GM23338 (cell line): ENCODE measurements around the gene RABEPK. TPM values are rescaled to one million over a fixed set of nuclear protein-coding genes. Genes with fewer than 3 reads are reported as not detected.

Source experiments
- ATAC-seq: fragments of 200-7000 bp; cut with Tn5 transposase; 3 replicates; pipeline ENCODE4 v1.9.1; 2020
- DNase-seq: peaks from one replicate; pipeline ENCODE4 v3.0.0-alpha.2; 2015; ENCODE audit warnings: low spot score
- H2AFZ ChIP-seq: fragments of 200-600 bp; sonication (generic); 2 replicates; pipeline ENCODE4 v1.8.0; 2016; ENCODE audit warnings: antibody characterized with exemption, mild to moderate bottlenecking, moderate library complexity
- H3F3A ChIP-seq: fragments of 200-600 bp; sonication (generic); replicated peaks from 2 replicates; pipeline ENCODE4 v1.8.0; 2017; ENCODE audit warnings: antibody characterized with exemption, mixed run types, low read depth
- H3K27ac ChIP-seq: fragments of 200-600 bp; sonication (generic); 2 replicates; pipeline ENCODE4 v1.6.1; 2016; ENCODE audit warnings: low read depth
- H3K27me3 ChIP-seq: fragments of 200-600 bp; sonication (generic); 2 replicates; pipeline ENCODE4 v1.8.0; 2016; ENCODE audit warnings: mild to moderate bottlenecking, mixed run types, moderate library complexity; ENCODE audit not compliant: insufficient read depth
- H3K36me3 ChIP-seq: fragments of 200-600 bp; sonication (generic); 2 replicates; pipeline ENCODE4 v1.8.0; 2016; ENCODE audit warnings: mild to moderate bottlenecking; ENCODE audit not compliant: insufficient read depth
- H3K4me1 ChIP-seq: fragments of 200-600 bp; sonication (generic); 2 replicates; pipeline ENCODE4 v1.8.0; 2016; ENCODE audit warnings: mild to moderate bottlenecking, moderate library complexity; ENCODE audit not compliant: insufficient read depth
- H3K4me2 ChIP-seq: fragments of 200-600 bp; sonication (generic); 2 replicates; pipeline ENCODE4 v1.7.1; 2017; ENCODE audit warnings: mixed run types
- H3K4me3 ChIP-seq: fragments of 200-600 bp; sonication (generic); 2 replicates; pipeline ENCODE4 v1.6.1; 2016; ENCODE audit warnings: mixed run types
- H3K79me2 ChIP-seq: fragments of 200-600 bp; sonication (generic); replicated peaks from 2 replicates; pipeline ENCODE4 v1.8.0; 2017; ENCODE audit warnings: mild to moderate bottlenecking; ENCODE audit not compliant: insufficient read depth
- H3K9me2 ChIP-seq: fragments of 200-600 bp; sonication (generic); 2 replicates; pipeline ENCODE4 v1.8.0; 2017; ENCODE audit not compliant: insufficient read depth
- H4K20me1 ChIP-seq: fragments of 200-600 bp; sonication (generic); replicated peaks from 2 replicates; pipeline ENCODE4 v1.8.0; 2017; ENCODE audit warnings: mild to moderate bottlenecking; ENCODE audit not compliant: insufficient read depth
- H3K27ac Mint-ChIP-seq: 2 replicates; pipeline ENCODE4 v1.8.0; 2020; ENCODE audit warnings: inconsistent platforms, mild to moderate bottlenecking, moderate library complexity, mixed read lengths
- H3K27me3 Mint-ChIP-seq: 3 replicates; pipeline ENCODE4 v1.8.0; 2022; ENCODE audit warnings: low read depth, mild to moderate bottlenecking, moderate library complexity, mixed read lengths, inconsistent platforms; ENCODE audit not compliant: insufficient read depth, poor library complexity
- H3K36me3 Mint-ChIP-seq: 3 replicates; pipeline ENCODE4 v1.8.0; 2021; ENCODE audit warnings: low read depth, mild to moderate bottlenecking, inconsistent platforms, moderate library complexity, mixed read lengths
- H3K4me1 Mint-ChIP-seq: 3 replicates; pipeline ENCODE4 v1.8.0; 2020; ENCODE audit warnings: mild to moderate bottlenecking, inconsistent platforms, mixed read lengths
- H3K4me3 Mint-ChIP-seq: 3 replicates; pipeline ENCODE4 v1.8.0; 2021; ENCODE audit warnings: moderate library complexity, mild to moderate bottlenecking, inconsistent platforms, mixed read lengths
- H3K9me3 Mint-ChIP-seq: 3 replicates; pipeline ENCODE4 v1.8.0; 2020; ENCODE audit warnings: moderate library complexity, mild to moderate bottlenecking, inconsistent platforms, mixed read lengths
- CREB1 ChIP-seq: fragments of 250-450 bp; sonication (Bioruptor Pico); IDR thresholded peaks from 2 replicates; pipeline ENCODE4 v1.5.0; 2020; ENCODE audit warnings: low read depth, mild to moderate bottlenecking, moderate library complexity
- CTCF ChIP-seq, 2 experiments: fragments of 200-600 bp in 1 of 2; sonication (generic) in 1 of 2; conservative IDR thresholded peaks; 2 replicates each; pipeline versions ENCODE4 v1.5.1 to v1.6.1; 2016 to 2017; ENCODE audit warnings: antibody characterized with exemption in 2 of 2, low read depth in 2 of 2, mild to moderate bottlenecking in 2 of 2, moderate library complexity in 1 of 2
- ETS1 ChIP-seq: IDR thresholded peaks from 2 replicates; pipeline ENCODE4 v1.6.1; 2016; ENCODE audit warnings: antibody characterized with exemption
- EZH2 ChIP-seq: fragments of 200-600 bp; sonication (generic); IDR thresholded peaks from one replicate; pipeline ENCODE4 v1.8.0; 2017; ENCODE audit warnings: antibody characterized with exemption, mild to moderate bottlenecking, low read depth; ENCODE audit not compliant: unreplicated experiment
- EZH2phosphoT487 ChIP-seq: fragments of 200-600 bp; sonication (generic); IDR thresholded peaks from one replicate; pipeline ENCODE4 v1.8.1; 2018; ENCODE audit warnings: antibody characterized with exemption; ENCODE audit not compliant: unreplicated experiment
- JUNB ChIP-seq: IDR thresholded peaks from one replicate; pipeline ENCODE4 v1.6.1; 2016; ENCODE audit warnings: antibody characterized with exemption; ENCODE audit not compliant: unreplicated experiment
- NANOG ChIP-seq: IDR thresholded peaks from 2 replicates; pipeline ENCODE4 v1.6.1; 2016; ENCODE audit warnings: antibody characterized with exemption, borderline replicate concordance
- POLR2AphosphoS5 ChIP-seq: IDR thresholded peaks from 2 replicates; pipeline ENCODE4 v1.6.1; 2016; ENCODE audit warnings: antibody characterized with exemption, low read depth
- REST ChIP-seq: IDR thresholded peaks from one replicate; pipeline ENCODE4 v1.6.1; 2018; ENCODE audit warnings: antibody characterized with exemption; ENCODE audit not compliant: unreplicated experiment
- STAT1 ChIP-seq: IDR thresholded peaks from one replicate; pipeline ENCODE4 v1.6.1; 2016; ENCODE audit warnings: antibody characterized with exemption; ENCODE audit not compliant: unreplicated experiment
- ZNF114 ChIP-seq: fragments of 250-450 bp; sonication (Bioruptor Pico); IDR thresholded peaks from 2 replicates; pipeline ENCODE4 v1.5.0; 2020; ENCODE audit warnings: mild to moderate bottlenecking, moderate library complexity
- ZNF331 ChIP-seq: fragments of 250-450 bp; sonication (Bioruptor Pico); IDR thresholded peaks from 2 replicates; pipeline ENCODE4 v1.5.0; 2020; ENCODE audit warnings: low read depth, mild to moderate bottlenecking, moderate library complexity
- ZNF462 ChIP-seq: fragments of 250-450 bp; sonication (Bioruptor Pico); IDR thresholded peaks from 2 replicates; pipeline ENCODE4 v1.5.0; 2020; ENCODE audit warnings: mild to moderate bottlenecking, moderate library complexity
- polyA plus RNA-seq: library from polyadenylated mRNA; unstranded; fragments of >200 nt; fragmentation: Nextera tagmentation; extraction: Ambion mirVana; gene quantifications from 2 replicates; pipeline ENCODE4 v1.2.1, GENCODE V29; 2016
- total RNA-seq: library from RNA; depleted of rRNA; stranded (reverse); fragments of >200 nt; shearing (Covaris generic); gene quantifications from 2 replicates; pipeline ENCODE4 v1.2.3, GENCODE V29; 2014

The RABEPK gene
- total and polyA plus RNA-seq, 2 experiments from 2014 or later: 25.8 to 32.7 TPM

GRCh38 chr9:125280945-125281344, 80.6 kb downstream of the RABEPK start:
- Histone ChIP-seq H4K20me1 (peaks cover 24% of the 10 kb centered on the region), H3K4me2 (no peak overlapping the region), H3K4me1 (no peaks in the 10 kb centered on the region), H3K4me3 (no peak overlapping the region), H3K79me2 (peaks cover 65% of the 10 kb centered on the region), H3F3A (no peaks in the 10 kb centered on the region), H3K36me3 (no peaks in the 10 kb centered on the region), H3K9me2 (no peaks in the 10 kb centered on the region), H2AFZ (no peak overlapping the region), H3K27ac (no peak overlapping the region), H3K27me3 (no peaks in the 10 kb centered on the region)
- Mint-ChIP-seq H3K9me3 (no peaks in the 10 kb centered on the region), H3K27ac (no peak overlapping the region), H3K36me3 (no peaks in the 10 kb centered on the region), H3K4me3 (no peak overlapping the region), H3K4me1 (no peaks in the 10 kb centered on the region), H3K27me3 (no peaks in the 10 kb centered on the region)
- TF ChIP-seq ETS1: no peak
- TF ChIP-seq POLR2AphosphoS5: no peak
- no peak for TF ChIP-seq EZH2phosphoT487
- TF ChIP-seq JUNB: no peak
- no peak for TF ChIP-seq ZNF462 (CRISPR knock-in tag)
- no peak for TF ChIP-seq NANOG
- no peak for TF ChIP-seq CTCF (conservative IDR thresholded peaks at IDR 0.05; ENCODE audit: low read depth in 2 of 2)
- no peak for TF ChIP-seq CREB1
- TF ChIP-seq STAT1: no peak
- TF ChIP-seq ZNF331: no peak
- TF ChIP-seq ZNF114 (CRISPR knock-in tag): no peak
- no peak for TF ChIP-seq REST
- no peak for TF ChIP-seq EZH2
- ATAC-seq: no peak
- no peak for DNase-seq
